HEK293 (cell line): Measurements from ENCODE around the gene GNPTG.

Experiments
- CTCF ChIA-PET: fragments of 350-600 bp; formaldehyde crosslinking; extraction: SDS; loops from one replicate; lab custom pipeline; 2021; ENCODE audit warnings: antibody characterized with exemption; lab: Yijun Ruan, JAX
- POLR2A ChIA-PET: fragments of 300-600 bp; formaldehyde crosslinking; extraction: SDS; loops from one replicate; lab custom pipeline; 2020; ENCODE audit warnings: antibody characterized with exemption, inconsistent platforms; lab: Yijun Ruan, JAX
- H3K27ac ChIP-seq: fragments of 200-500 bp; sonication (Bioruptor generic); 2 replicates; pipeline ENCODE4 v1.5.1; 2014; ENCODE audit warnings: low read depth, low read length, control low read depth, inconsistent platforms; ENCODE audit errors: extremely low read depth
- H3K36me3 ChIP-seq, 2 experiments: fragments of 200-500 bp in 1 of 2; sonication (Bioruptor generic) in 1 of 2; 1 replicate in 1 of 2; 2 replicates in 1 of 2; pipeline ENCODE4 v1.5.1; 2014 to 2017; ENCODE audit warnings: inconsistent platforms in 2 of 2, low read length in 2 of 2; ENCODE audit not compliant: control insufficient read depth in 2 of 2, insufficient read depth in 1 of 2
- H3K4me1 ChIP-seq: fragments of 200-500 bp; sonication (Bioruptor generic); 2 replicates; pipeline ENCODE4 v1.5.1; 2014; ENCODE audit warnings: mild to moderate bottlenecking, low read length, inconsistent platforms; ENCODE audit not compliant: control insufficient read depth, insufficient read depth
- H3K4me3 ChIP-seq: 2 replicates; pipeline ENCODE4 v1.5.1; 2011; ENCODE audit warnings: low read depth, mild to moderate bottlenecking, control low read depth, low read length, moderate library complexity
- H3K9me3 ChIP-seq: fragments of 200-500 bp; sonication (Bioruptor generic); 2 replicates; pipeline ENCODE4 v1.5.1; 2014; ENCODE audit warnings: low read depth, low read length, inconsistent platforms; ENCODE audit not compliant: control insufficient read depth, insufficient read depth
- GLIS2 ChIP-seq: fragments of 450-650 bp; formaldehyde crosslinking; IDR thresholded peaks from 2 replicates; pipeline ENCODE4 v1.5.1; 2016; ENCODE audit warnings: missing biosample characterization, missing genetic modification characterization
- KLF9 ChIP-seq: fragments of 450-650 bp; formaldehyde crosslinking; IDR thresholded peaks from 2 replicates; pipeline ENCODE4 v1.5.1; 2016; ENCODE audit warnings: missing biosample characterization, missing genetic modification characterization, low read depth
- TRIM28 ChIP-seq: IDR thresholded peaks from 2 replicates; pipeline ENCODE4 v1.6.1; 2011; ENCODE audit warnings: low read length, control low read depth, borderline replicate concordance
- ZBTB20 ChIP-seq: fragments of 450-650 bp; formaldehyde crosslinking; IDR thresholded peaks from 2 replicates; pipeline ENCODE4 v1.5.1; 2016; ENCODE audit warnings: missing biosample characterization, missing genetic modification characterization
- ZEB2 ChIP-seq: fragments of 450-650 bp; formaldehyde crosslinking; IDR thresholded peaks from 2 replicates; pipeline ENCODE4 v1.5.1; 2016; ENCODE audit warnings: missing biosample characterization, missing genetic modification characterization
- ZFP41 ChIP-seq: fragments of 450-650 bp; formaldehyde crosslinking; IDR thresholded peaks from 2 replicates; pipeline ENCODE4 v1.5.1; 2016; ENCODE audit warnings: missing biosample characterization, missing genetic modification characterization, borderline replicate concordance
- ZNF112 ChIP-seq: fragments of 450-650 bp; formaldehyde crosslinking; IDR thresholded peaks from 2 replicates; pipeline ENCODE4 v1.5.0; 2017; ENCODE audit warnings: missing biosample characterization, missing genetic modification characterization
- ZNF157 ChIP-seq: fragments of 450-650 bp; formaldehyde crosslinking; IDR thresholded peaks from 2 replicates; pipeline ENCODE4 v1.5.1; 2016; ENCODE audit warnings: missing biosample characterization, missing genetic modification characterization
- ZNF274 ChIP-seq, 2 experiments: fragments of 200-500 bp in 1 of 2; fragments of 450-650 bp in 1 of 2; sonication (Bioruptor generic) in 1 of 2; formaldehyde crosslinking in 1 of 2; IDR thresholded peaks; 2 replicates each; pipeline versions ENCODE4 v1.5.1 to v1.6.1; 2014 to 2016; ENCODE audit warnings: borderline replicate concordance in 1 of 2, inconsistent platforms in 1 of 2, low read length in 1 of 2, missing biosample characterization in 1 of 2, missing genetic modification characterization in 1 of 2
- ZNF311 ChIP-seq: fragments of 450-650 bp; formaldehyde crosslinking; IDR thresholded peaks from 2 replicates; pipeline ENCODE4 v1.5.1; 2017; ENCODE audit warnings: missing biosample characterization, missing genetic modification characterization, borderline replicate concordance
- ZNF391 ChIP-seq: fragments of 450-650 bp; formaldehyde crosslinking; IDR thresholded peaks from 2 replicates; pipeline ENCODE4 v1.5.1; 2016; ENCODE audit warnings: low read depth, missing biosample characterization, missing genetic modification characterization, borderline replicate concordance
- ZNF473 ChIP-seq: fragments of 450-650 bp; formaldehyde crosslinking; IDR thresholded peaks from 2 replicates; pipeline ENCODE4 v1.5.1; 2017; ENCODE audit warnings: missing biosample characterization, missing genetic modification characterization
- ZNF549 ChIP-seq: fragments of 450-650 bp; IDR thresholded peaks from 2 replicates; pipeline ENCODE4 v1.5.1; 2018; ENCODE audit warnings: missing biosample characterization, missing genetic modification characterization, mild to moderate bottlenecking, inconsistent platforms, moderate library complexity
- ZNF600 ChIP-seq: fragments of 450-650 bp; formaldehyde crosslinking; IDR thresholded peaks from 2 replicates; pipeline ENCODE4 v1.5.1; 2016; ENCODE audit warnings: missing biosample characterization, missing genetic modification characterization
- TF ChIP-seq, protein P1 (sequence below): fragments of 450-650 bp; formaldehyde crosslinking; IDR thresholded peaks from 2 replicates; pipeline ENCODE4 v1.5.1; 2016; ENCODE audit warnings: missing biosample characterization, missing genetic modification characterization, low read depth
- TF ChIP-seq, protein P2 (sequence below): fragments of 450-650 bp; formaldehyde crosslinking; IDR thresholded peaks from 2 replicates; pipeline ENCODE4 v1.5.0; 2017; ENCODE audit warnings: missing biosample characterization, missing genetic modification characterization, borderline replicate concordance
- TF ChIP-seq, protein P3 (sequence below): fragments of 450-650 bp; formaldehyde crosslinking; IDR thresholded peaks from 2 replicates; pipeline ENCODE4 v1.5.1; 2016; ENCODE audit warnings: missing biosample characterization, missing genetic modification characterization

Gene GNPTG

DNA sequence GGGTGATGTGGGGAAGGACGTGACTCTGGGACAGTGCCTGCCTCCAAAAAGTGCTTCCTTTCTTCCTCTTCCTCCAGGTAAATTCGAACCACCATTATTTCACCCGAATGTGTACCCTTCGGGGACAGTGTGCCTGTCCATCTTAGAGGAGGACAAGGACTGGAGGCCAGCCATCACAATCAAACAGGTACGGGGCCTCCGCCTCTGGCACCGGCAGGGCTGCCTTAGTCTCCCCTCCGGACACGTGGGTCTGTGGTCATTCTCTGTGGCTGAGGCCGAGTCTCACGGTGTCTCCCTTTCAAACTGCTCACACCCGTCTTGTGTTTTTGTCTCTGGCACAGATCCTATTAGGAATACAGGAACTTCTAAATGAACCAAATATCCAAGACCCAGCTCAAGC is 31.6 kb upstream of the GNPTG start:
- no peak overlapping the region for H3K27ac ChIP-seq
- no peaks in the 10 kb centered on the region for H3K4me1 ChIP-seq
- H3K9me3 ChIP-seq, result no peaks in the 10 kb centered on the region
- H3K4me3 ChIP-seq, result no peak overlapping the region
- ChIA-PET CTCF (interaction anchor here (0.7 kb wide), 1 partner anchor 18 kb away, joined by 3 read pairs; no protein-coding TSS in a partner anchor), POLR2A (no interaction called here)
- no peak for TF ChIP-seq ZNF391
- no peak for TF ChIP-seq ZBTB20 (tag by site-specific recombination)
- TF ChIP-seq, protein P1, sequence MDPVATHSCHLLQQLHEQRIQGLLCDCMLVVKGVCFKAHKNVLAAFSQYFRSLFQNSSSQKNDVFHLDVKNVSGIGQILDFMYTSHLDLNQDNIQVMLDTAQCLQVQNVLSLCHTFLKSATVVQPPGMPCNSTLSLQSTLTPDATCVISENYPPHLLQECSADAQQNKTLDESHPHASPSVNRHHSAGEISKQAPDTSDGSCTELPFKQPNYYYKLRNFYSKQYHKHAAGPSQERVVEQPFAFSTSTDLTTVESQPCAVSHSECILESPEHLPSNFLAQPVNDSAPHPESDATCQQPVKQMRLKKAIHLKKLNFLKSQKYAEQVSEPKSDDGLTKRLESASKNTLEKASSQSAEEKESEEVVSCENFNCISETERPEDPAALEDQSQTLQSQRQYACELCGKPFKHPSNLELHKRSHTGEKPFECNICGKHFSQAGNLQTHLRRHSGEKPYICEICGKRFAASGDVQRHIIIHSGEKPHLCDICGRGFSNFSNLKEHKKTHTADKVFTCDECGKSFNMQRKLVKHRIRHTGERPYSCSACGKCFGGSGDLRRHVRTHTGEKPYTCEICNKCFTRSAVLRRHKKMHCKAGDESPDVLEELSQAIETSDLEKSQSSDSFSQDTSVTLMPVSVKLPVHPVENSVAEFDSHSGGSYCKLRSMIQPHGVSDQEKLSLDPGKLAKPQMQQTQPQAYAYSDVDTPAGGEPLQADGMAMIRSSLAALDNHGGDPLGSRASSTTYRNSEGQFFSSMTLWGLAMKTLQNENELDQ, result no peak
- TF ChIP-seq, protein P2, sequence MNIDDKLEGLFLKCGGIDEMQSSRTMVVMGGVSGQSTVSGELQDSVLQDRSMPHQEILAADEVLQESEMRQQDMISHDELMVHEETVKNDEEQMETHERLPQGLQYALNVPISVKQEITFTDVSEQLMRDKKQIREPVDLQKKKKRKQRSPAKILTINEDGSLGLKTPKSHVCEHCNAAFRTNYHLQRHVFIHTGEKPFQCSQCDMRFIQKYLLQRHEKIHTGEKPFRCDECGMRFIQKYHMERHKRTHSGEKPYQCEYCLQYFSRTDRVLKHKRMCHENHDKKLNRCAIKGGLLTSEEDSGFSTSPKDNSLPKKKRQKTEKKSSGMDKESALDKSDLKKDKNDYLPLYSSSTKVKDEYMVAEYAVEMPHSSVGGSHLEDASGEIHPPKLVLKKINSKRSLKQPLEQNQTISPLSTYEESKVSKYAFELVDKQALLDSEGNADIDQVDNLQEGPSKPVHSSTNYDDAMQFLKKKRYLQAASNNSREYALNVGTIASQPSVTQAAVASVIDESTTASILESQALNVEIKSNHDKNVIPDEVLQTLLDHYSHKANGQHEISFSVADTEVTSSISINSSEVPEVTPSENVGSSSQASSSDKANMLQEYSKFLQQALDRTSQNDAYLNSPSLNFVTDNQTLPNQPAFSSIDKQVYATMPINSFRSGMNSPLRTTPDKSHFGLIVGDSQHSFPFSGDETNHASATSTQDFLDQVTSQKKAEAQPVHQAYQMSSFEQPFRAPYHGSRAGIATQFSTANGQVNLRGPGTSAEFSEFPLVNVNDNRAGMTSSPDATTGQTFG (tag by site-specific recombination), result no peak
- TF ChIP-seq ZNF600 (tag by site-specific recombination), result no peak
- TF ChIP-seq ZFP41 (tag by site-specific recombination), result no peak
- peaks cover 25 to 86% of the 10 kb centered on the region in 2 experiments; a peak in 2 of 3 replicates for H3K36me3 ChIP-seq

DNA sequence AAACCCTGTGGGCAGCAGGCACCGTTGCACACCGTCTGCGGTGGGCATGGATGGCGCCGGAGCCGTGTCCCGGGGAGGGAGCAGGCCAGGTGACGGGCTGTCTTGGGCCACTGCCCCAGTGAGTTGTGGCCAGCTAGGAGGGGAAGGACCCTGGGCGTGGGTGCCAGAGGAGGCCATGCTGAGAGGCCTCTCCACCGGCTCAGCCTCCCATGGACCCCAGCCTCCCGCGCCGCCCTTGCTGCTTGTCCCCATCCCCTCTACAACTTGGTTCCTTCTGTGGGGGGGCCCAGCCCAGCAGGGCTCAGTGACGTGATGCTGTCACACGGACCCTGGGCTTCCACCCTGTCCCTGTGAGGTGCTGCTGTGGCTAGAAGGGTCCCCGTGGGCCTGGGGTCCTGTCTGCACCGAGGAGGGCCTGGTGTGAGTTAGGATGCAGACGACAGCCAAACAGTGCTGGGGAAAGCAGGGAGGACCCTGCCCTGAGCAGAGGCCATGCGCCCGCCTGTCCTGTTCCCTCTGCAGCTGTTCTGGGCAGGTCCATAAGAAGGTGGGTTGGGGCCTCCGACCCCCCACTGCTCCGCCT is 31.0 kb upstream of the GNPTG start:
- H3K36me3 ChIP-seq, result peaks cover 25 to 79% of the 10 kb centered on the region in 2 experiments; a peak in 2 of 3 replicates
- TF ChIP-seq TRIM28, result no peak
- no peak for TF ChIP-seq ZNF311 (tag by site-specific recombination)
- TF ChIP-seq, protein P3, sequence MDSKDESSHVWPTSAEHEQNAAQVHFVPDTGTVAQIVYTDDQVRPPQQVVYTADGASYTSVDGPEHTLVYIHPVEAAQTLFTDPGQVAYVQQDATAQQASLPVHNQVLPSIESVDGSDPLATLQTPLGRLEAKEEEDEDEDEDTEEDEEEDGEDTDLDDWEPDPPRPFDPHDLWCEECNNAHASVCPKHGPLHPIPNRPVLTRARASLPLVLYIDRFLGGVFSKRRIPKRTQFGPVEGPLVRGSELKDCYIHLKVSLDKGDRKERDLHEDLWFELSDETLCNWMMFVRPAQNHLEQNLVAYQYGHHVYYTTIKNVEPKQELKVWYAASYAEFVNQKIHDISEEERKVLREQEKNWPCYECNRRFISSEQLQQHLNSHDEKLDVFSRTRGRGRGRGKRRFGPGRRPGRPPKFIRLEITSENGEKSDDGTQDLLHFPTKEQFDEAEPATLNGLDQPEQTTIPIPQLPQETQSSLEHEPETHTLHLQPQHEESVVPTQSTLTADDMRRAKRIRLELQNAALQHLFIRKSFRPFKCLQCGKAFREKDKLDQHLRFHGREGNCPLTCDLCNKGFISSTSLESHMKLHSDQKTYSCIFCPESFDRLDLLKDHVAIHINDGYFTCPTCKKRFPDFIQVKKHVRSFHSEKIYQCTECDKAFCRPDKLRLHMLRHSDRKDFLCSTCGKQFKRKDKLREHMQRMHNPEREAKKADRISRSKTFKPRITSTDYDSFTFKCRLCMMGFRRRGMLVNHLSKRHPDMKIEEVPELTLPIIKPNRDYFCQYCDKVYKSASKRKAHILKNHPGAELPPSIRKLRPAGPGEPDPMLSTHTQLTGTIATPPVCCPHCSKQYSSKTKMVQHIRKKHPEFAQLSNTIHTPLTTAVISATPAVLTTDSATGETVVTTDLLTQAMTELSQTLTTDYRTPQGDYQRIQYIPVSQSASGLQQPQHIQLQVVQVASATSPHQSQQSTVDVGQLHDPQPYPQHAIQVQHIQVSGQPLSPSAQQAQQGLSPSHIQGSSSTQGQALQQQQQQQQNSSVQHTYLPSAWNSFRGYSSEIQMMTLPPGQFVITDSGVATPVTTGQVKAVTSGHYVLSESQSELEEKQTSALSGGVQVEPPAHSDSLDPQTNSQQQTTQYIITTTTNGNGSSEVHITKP, result no peak
- no peak for TF ChIP-seq ZEB2 (tag by site-specific recombination)
- TF ChIP-seq ZNF549 (tag by site-specific recombination), result no peak
- no peak for TF ChIP-seq ZNF157 (tag by site-specific recombination)
- TF ChIP-seq ZNF274 (IDR thresholded peaks at IDR 0.05; ENCODE audit: low read length), result no peak
- no peak for TF ChIP-seq ZNF274 (tag by site-specific recombination; IDR thresholded peaks at IDR 0.05; ENCODE audit: borderline replicate concordance)
- no peak for TF ChIP-seq GLIS2
- TF ChIP-seq ZNF112 (tag by site-specific recombination), result no peak
- no peak for TF ChIP-seq KLF9 (tag by site-specific recombination)
- no peak for TF ChIP-seq ZNF473 (tag by site-specific recombination)

More for the DNA sequence above, 31.0 kb upstream of the GNPTG start:
- Histone ChIP-seq H3K9me3 (no peaks in the 10 kb centered on the region), H3K4me1 (no peaks in the 10 kb centered on the region), H3K4me3 (no peak overlapping the region), H3K27ac (no peak overlapping the region)
- CTCF ChIA-PET, result interaction anchor here (0.7 kb wide), 1 partner anchor 17 kb away, joined by 3 read pairs; no protein-coding TSS in a partner anchor
- POLR2A ChIA-PET, result no interaction called here
